Ramos (cell line): ENCODE results near the gene SCMH1.
"Not testable (repeated sequence)": the region's sequence is repeated elsewhere in the genome, so short reads cannot be mapped to it uniquely, and the experiment has no call there.

Experiments
- in situ Hi-C: fragments of 300-500 bp; cut with MboI; formaldehyde crosslinking; loops from one replicate; pipeline ENCODE4 v1.14.3; 2022; ENCODE audit warnings: low sequenced_read_pairs; ENCODE audit not compliant: unreplicated experiment

SCMH1 gene

DNA sequence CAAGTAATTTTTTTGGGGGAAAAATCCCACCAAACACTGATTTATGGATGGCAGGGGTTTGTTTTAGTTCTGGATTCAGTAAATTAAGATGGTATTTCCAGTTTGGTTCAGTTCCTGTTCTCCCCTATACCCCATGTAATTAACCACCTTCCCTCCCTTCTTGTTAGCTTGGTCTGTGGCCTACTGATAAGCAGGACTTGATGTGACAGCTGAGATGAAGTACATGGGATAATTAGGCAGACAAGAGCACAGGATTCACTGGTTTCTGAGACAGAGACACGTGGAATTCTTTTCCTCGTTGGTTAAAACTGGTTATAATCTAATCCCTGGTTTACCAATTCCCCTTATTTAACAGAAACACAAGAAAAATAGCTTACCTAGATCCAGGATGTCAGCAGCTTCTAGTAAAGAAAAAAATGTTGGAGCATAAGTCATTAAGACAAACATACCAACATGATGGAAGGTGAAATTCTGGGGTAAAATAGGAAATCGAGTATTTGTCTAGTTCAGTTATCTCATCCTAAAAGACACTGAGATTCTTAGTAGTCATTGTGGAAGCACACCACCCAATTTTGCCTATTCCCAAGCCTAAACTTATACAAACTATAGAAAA, 81.5 kb downstream of the SCMH1 start:
- in situ Hi-C loops: no loop called here

DNA sequence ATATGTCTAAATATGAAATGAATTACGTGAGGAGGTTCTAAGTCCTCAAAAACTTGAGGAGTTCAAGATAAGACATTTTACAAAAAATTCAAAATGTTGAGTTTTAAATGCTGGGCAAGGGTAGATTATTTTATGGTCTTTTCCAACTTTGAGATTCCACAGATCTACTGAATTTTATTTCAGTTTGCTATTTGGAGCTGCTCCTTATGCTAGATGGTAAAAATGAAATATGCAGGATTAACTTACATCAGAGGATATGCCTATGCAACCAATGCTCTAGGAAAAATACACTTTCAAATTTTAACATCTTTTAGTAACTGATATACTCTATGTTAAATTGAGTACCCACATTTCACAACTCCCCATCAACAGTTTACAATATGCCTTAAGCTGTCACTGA, 83.1 kb downstream of the SCMH1 start:
- in situ Hi-C loops: no loop called here

DNA sequence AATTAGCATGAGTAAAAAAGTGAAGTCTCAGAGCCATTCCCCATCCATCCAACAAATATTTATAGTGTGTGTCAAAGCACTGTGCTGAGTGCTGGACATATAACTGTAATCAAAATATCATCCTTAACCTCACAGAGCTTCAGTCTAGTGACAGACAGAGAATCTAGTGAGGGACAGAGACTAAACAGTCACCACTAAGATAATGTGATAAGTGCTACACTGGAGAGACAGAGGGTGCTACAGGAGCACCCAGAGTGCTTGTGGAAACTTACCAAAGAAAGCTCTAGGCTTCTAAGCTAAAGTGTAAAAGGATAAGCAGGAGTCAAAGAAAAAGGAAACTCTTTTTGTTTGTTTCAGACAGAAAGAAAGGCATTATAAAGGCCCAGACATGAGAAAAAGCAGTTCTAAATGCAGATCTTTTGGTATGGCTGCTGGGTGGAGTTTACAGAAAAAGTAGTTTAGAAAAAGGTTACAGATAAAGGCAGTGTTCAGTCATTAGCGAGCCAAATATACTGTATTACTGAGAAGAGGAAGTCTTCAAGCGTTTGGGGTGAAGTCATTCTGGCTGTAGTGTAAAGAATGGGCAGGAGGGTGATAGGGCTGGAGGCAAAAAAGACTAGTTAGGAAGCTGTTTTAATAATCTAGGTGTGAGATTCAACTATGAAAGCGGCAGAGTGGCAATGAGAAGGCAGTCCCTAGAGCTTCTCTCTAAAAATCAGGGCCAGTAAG, 83.8 kb downstream of the SCMH1 start:
- in situ Hi-C loops: no loop called here

DNA sequence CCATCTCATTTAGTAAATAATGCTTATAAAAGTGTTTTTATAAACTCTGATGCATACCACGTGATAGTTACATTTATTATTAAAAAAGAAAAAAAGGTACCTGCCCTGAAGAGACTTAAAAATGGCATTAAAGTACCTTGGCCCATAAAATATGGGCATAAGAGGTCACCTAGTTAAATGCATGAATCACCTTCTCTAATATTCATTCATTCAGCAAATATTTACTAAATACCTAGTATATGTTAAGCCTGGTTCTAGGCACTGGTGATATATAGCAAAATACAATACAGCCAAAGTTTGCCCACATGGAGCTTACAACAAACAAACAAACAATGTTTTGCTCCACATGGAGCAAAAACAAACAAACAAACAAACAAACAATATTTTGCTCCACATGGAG, 87.0 kb downstream of the SCMH1 start:
- in situ Hi-C loops: no loop called here

DNA sequence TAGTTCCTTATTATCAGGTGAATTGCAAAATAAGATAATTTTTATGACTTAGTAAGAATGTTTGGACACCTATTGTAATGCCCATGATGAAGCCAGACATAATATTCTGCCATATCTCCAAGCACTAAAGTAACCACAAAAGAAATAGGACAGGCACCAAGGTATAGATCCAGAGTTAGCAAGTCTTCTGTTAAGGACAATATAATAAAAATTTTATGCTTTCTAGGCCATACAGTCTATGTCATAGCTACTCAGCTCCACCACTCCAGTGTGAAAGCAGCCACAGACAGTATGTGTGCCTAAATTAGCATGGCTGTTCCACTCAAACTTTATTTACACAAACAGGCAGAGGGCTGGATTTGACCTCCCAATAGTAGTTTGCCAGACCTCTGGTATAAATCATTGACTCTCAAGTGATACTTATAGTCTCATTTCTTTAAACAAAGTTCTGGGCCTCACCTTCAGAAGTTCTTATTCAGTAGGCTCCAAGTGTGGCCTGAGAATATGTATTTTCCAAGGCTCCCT, 88.3 kb downstream of the SCMH1 start:
- in situ Hi-C loops: no loop called here

DNA sequence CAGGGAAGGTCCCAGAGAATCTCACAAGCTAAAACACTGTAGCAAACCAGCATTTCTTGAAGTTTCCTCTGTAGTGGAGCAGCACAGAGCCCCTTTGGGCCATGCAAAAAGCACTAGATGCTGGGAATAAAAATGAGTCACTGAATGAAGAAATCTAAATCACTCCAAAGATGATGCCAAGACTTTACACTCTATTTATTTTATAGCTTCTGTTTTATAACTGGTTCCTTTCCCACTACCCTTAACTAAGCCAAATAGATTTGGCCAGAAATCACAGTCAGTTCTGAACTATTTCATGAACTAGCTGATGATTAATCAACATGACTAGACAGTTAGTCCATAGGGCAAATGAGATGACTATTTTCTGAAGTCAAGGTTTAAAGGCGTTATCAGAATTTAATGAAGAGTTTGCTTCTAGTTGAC, 89.5 kb downstream of the SCMH1 start:
- in situ Hi-C loops: no loop called here

DNA sequence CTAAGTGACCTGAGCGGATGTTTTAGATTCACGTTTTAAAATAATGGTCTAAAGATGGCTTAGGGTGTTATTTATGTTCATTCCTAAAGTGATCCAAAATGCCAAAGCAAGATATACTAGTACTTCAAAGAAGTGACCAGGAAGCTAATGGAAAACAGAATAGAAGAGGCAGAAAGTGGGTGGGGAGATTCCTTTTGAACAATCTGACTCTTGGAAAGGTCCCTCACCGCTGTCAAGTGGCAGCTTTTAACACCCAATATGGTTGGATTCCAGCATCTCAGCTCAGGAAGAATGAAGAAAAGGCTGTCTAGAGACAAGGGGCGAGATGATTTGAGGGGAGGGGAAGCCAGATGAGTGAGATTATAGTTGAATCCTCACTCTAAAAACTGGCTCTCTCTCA, 90.3 kb downstream of the SCMH1 start:
- in situ Hi-C loops: no loop called here

DNA sequence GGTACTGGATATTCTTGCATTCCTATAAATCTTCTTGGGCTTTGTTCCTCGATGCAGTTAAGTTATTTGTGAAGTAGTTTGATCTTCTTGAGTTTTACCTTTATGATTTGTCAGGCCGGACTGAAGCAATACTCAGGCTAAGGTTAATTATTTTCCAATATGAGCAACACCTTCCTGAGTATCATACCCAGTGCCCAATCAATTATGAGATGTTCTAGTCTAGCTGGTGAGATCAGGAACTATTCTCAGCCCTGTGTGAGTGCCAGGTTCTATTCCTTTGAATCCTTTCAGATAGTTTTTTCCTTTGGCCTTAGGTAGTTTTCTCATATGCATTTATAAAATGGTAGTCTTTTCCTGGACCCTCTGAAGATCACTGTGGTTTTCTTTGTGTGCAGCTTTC, 92.5 kb downstream of the SCMH1 start:
- in situ Hi-C loops: no loop called here

DNA sequence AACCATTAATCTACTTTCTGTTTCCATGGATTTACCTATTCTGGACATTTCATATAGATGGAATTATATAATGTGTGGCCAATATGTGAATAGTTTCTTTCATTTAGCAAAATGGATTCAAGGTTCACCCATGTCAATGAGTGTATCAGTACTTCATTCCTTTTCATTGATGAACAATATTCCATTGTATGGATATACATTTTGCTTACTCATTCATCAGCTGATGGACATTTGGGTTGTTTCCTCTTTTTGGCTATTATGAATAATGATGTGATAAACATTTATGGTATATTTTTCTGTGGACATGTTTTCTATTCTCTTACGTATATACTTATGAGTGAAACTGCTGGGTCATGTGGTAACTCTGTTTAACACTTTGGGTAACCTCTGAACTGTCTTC, 97.8 kb downstream of the SCMH1 start:
- in situ Hi-C loops: no loop called here

DNA sequence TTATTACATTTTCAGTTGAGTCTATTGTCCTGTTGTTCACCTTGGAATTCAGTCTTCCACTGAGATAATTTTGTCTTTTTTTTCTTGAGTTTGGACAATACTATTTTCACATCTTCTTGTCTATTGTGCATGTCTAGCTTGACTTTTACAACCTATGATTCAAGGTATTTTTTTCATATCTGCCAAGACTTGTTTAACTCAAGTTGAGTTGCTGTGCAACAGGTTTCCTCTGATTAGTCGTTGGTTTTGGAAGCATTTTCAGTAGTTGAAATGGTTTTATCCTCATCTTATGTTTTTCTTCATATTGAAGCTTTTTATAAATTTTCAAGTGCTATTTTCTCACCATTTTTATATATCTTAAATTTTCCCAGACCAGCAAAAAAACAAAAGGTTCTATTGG, 103.6 kb downstream of the SCMH1 start:
- in situ Hi-C loops: no loop called here

DNA sequence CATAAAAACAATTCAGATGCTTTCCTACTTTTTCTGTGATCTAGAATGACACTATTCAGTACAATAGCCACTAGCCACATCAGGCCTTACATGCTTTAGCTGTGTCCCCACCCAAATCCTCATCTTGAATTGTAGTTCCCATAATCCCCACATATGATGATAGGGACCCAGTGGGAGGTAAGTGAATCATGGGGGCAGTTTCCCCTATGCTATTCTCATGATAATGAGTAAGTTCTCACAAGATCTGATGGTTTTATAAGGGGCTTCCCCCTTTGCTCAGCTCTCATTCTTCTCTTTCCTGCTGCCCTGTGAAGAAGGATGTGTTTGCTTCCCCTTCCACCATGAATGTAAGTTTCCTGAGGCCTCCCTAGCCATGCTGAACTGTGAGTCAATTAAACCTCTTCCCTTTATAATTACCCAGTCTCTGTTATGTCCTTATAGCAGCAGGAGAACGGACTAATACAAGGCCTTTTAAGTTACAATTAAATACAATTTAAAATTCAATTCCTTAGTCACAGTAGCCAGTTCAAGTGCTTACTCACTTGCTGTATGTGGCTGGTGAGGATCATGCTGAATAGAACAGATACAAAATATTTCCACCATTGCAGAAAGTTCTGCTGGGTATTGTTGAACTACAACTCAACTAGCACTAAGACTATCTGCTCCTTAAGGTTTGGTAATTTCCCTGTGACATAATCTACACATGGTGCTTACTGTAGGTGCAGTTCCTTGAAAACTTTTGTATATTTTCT, 106.7 kb downstream of the SCMH1 start:
- in situ Hi-C loops: no loop called here

DNA sequence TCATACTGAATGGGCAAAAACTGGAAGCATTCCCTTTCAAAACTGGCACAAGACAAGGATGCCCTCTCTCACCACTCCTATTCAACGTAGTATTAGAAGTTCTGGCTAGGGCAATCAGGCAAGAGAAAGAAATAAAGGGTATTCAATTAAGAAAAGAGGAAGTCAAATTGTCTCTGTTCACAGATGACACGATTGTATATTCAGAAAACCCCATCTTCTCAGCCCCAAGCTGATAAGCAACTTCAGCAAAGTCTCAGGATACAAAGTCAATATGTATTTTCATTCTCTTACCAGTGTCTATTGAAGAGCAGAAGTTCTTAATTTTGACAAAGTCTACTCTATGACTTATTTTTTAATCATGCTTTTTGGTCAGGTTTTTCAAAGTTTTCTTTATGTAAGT, 107.8 kb downstream of the SCMH1 start:
- in situ Hi-C loops: not testable (repeated sequence)

DNA sequence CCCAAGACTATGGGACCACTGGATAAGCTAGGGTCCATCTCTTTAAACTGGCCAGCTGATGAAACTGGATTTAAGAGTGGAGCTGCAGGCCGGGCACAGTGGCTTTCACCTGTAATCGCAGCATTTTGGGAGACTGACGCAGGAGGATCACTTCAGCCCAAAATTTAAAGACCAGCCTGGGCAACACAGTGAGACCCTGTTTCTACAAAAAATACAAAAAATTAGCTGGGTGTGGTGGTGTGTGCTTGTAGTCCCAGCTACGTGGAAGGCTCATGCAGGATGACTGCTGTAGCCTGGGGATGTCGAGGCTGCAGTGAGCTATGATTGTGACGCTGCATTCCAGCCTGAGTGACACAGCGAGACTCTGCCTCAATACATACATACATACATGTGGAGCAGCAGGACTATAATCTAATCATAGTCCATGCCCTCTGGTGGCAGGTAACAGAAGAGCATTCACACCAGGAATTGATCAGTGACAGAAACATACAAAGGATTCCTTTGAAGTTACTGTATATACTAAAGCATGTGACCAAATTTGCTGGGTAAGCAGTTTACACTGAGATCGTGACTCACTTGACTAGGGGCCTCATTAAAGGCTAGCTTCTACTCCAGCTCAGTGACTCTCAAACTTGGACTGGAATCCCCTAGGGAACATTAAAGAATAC, 119.1 kb downstream of the SCMH1 start:
- in situ Hi-C loops: no loop called here

DNA sequence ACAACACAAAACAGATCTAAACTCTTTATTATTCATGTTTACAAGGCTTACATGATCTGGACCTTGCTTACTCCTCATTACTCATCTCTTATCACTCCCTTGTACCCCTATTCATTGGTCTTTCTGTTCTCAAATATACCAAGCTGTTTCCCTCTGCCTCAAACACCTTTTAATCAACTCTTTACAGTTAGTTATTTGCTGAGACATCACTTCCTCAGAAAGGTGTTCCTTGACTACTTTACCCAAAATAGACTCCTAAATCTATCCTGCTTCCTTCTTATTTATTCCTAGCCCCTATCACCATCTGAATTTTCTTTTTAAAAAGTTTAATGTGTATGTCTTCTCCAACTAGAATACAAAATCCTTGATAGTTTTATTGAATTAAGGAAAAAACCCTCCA, 120.0 kb downstream of the SCMH1 start:
- in situ Hi-C loops: no loop called here

DNA sequence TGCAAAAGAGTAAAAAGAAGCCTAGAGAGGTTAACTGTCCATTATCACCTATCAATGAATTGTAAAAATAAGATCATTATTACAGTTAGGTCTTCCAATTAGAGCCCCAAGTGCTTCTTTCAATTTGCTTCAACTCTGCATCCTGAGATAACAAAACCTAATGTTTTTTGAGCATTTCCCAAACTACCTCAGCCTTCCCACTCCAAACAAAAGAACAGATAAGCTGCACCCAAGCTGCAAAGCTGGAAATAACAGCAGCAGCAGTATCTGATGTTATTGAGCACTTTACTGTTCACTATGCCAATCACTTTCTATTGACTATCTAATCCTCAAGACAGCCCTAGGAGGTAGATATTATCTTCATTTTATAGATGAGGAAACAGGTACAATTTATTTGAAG, 123.5 kb downstream of the SCMH1 start:
- in situ Hi-C loops: no loop called here

DNA sequence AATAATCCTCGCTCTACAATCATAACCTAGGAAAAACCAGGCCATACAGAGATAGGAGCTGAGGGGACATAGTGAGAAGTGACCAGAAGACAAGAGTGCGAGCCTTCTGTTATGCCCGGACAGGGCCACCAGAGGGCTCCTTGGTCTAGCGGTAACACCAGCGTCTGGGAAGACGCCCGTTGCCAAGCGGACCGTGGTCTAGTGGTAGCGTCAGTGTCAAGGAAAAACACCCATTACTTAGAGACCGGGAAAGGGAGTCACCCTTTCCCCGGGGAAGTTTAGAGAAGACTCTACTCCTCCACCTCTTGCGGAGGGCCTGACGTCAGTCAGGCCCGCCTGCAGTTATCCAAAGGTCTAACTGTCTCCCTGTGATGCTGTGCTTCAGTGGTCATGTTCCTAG, 124.9 kb downstream of the SCMH1 start:
- in situ Hi-C loops: not testable (repeated sequence)

DNA sequence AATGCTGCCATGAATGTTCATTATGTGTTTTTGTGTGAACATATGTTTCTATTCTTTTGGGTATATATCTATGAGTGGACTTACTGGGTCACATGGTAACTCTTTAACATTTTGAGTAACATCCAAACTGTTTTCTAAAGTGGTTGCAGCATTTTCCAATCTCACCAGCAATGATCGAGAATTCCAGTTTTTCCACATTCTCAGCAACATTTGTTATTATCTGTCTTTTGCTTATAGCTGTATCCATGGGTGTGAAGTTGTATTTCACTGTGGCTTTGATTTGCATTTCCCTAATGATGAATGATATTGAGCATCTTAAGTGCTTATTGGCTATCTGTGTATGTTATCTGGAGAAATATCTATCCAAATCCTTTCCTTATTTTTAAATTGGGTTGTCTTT, 131.4 kb downstream of the SCMH1 start:
- in situ Hi-C loops: no loop called here

DNA sequence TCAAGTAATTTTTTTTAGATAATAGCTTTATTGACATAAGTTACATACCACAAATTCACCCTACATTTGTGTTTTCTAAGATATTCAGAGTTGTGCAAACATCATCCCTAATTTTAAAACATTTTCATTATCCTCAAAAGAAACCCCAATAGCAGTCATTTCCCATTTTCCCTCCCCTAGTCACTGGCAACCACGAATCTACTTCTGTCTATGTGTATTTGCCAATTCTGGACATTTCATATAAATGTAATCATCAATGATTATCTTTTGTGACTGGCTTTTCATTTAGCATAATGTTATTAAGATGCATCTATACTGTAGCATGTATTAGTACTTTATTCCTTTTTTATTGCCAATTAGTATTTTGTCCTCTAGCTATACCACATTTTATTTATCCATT, 131.8 kb downstream of the SCMH1 start:
- in situ Hi-C loops: no loop called here

DNA sequence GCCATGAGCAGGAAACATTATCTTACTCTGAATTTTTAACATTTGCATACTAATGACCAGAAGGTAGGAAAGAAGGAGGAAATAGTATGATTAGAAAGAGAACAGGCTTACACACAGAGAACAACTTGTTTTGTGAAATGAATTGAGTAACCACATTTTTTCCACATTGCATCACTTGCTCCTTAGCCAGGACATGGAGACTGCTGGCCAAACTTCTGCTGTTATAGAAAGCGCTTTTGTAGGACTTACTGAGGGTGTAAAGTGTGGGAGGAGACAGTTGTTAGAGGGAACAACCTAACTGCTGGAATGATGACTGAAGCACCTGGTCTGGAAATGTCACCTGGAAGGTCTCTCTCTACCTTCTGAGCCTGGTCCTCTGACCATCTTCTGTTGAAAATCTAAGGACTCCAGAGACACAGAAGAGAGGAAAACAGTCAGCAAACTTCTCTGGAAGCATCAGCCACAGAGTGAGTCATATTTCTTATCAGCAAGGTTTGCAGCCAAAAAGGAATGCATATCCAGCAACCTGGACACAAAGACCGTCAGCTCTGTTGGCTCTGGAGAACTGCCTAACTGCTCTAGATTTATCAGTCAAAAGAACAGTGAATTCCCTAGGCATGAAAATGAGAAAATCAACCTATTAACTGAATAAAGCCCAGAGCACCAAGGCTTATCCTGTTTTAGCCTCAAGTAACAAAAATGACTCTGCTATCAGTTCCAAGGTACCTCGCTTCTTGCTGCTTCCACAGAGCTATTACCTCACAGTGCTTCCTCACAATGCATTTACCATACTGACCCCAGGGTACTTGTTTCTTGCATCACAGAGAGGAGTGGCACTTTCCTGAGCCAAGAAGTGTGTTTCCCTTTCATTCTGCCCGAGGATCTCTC, 132.6 kb downstream of the SCMH1 start:
- in situ Hi-C loops: no loop called here
